Vagina (tissue), 2 donors: Measurements from ENCODE around the gene FOXRED2.
A peak's percentile ranks its signal among the peaks of the same experiment; 100 is the strongest.

Experiments
- CTCF ChIP-seq, 3 experiments: fragments of 450-650 bp in 2 of 3; fragments of 200-600 bp in 1 of 3; sonication (generic) in 1 of 3; IDR thresholded peaks; one replicate each; pipeline ENCODE4 v1.5.1; 2017 to 2019; ENCODE audit warnings: antibody characterized with exemption in 3 of 3, mild to moderate bottlenecking in 2 of 3, moderate library complexity in 2 of 3
- POLR2A ChIP-seq, 2 donors: fragments of 450-650 bp; IDR thresholded peaks; one replicate each; pipeline ENCODE4 v1.6.1; 2017; ENCODE audit warnings: antibody characterized with exemption in 2 of 2, mild to moderate bottlenecking in 2 of 2, moderate library complexity in 2 of 2
- POLR2AphosphoS5 ChIP-seq, 2 donors: sonication (generic); formaldehyde crosslinking; IDR thresholded peaks; one replicate each; pipeline ENCODE4 v1.9.0; 2017; ENCODE audit warnings: antibody characterized with exemption in 2 of 2, mild to moderate bottlenecking in 2 of 2, low read depth in 1 of 2; ENCODE audit not compliant: insufficient read depth in 1 of 2

- TF ChIP-seq POLR2AphosphoS5 (IDR thresholded peaks at IDR 0.05; ENCODE audit: insufficient read depth in 1 of 2, low read depth in 1 of 2) (peak; percentile 78 to 85), CTCF (IDR thresholded peaks at IDR 0.05) (no peak), POLR2A (IDR thresholded peaks at IDR 0.05) (no peak)
These were observed 41.4 kb downstream of the FOXRED2 start for GRCh38 chr22:36465232-36466021.
